Measurements from ENCODE around the gene TCF7L1. TPM values are rescaled to one million over a fixed set of nuclear protein-coding genes. Genes with fewer than 3 reads are reported as not detected.

The TCF7L1 gene
- total RNA-seq, 1 donor from 2014 or later: 3.5 TPM

DNA sequence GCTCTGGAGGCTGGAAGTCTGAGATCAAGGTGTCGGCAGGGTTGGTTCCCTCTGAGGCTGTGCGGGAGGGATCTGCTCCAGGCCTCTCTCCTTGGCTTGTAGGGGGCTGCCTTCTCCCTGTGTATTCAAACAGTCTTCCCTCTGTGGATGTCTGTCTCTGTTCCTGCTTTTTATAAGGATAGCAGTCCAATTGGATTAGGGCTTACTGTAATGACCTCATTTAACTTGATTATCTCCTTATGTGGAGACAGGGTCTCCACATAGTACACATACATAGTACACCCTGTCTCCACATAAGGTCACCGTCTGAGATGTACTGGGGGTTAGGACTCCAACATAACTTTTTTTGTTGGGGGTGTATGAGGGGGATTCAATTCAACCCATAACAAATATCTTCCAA lies 30.5 kb downstream of the TCF7L1 start:
- DNase-seq (ENCODE audit: low read depth, low spot score): no peak

DNA sequence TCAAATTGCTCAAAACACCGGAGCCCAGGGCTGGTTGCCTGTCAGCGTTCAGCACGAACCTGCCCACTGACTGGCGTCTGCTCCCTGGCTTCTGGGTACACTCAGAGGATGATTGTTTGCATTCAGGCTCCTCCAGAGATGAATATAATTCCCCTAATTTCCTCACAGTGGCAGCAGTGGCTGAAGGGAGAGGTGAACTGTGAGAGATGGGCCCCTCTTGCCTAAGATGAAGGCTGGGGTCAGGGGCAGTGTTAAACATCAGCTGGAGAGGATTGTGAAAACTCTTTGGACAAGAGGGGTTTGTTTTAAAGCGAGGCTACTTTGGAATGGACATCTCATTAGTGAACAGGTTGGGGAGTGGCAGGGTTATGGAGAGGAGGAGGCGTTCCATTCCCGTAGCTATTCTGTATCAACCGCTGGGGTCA lies 31.0 kb downstream of the TCF7L1 start:
- DNase-seq (ENCODE audit: low read depth, low spot score): no peak

GRCh38 chr2:85165088-85165690 lies 32.0 kb downstream of the TCF7L1 start:
- no peak for DNase-seq (ENCODE audit: low read depth, low spot score)

GRCh38 chr2:85166021-85166420 lies 32.8 kb downstream of the TCF7L1 start:
- no peak for DNase-seq (ENCODE audit: low read depth, low spot score)

DNA sequence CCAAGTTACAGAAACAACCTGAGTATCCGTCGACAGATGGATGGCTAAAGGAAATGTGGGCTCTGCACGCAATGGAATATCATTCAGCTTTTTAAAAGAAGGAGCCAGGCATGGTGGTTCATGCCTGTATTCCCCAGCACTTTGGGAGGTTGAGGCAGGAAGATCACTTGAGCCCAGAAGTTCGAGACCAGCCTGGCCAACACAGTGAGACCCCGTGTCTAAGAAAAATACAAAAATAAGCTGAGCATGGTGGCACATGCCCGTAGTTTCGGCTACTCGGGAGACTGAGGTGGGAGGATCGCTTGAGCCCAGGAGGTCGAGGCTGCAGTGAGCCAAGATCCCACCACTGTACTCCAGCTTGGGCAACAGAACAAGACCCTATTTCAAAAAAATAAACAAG lies 34.3 kb downstream of the TCF7L1 start:
- DNase-seq (ENCODE audit: low read depth, low spot score): no peak

DNA sequence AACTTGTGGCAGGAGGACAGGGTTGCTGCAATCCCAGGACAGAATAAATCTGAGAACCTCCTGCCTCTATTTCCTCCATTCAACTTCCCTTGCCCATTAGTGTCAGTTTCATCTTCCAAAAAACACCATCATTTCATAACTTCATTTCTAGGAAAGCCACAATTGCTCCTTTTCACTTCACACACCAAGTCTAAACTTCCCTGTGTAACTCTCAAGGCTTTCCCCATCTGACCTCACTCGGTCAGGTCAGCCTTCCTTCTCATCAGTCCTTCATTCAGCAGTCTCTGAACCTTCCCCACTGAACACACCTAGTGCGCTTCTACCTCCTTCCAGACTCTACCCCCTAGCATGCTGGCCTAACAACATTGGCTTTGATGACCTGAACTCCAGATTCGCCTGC lies 35.8 kb downstream of the TCF7L1 start:
- no peak for DNase-seq (ENCODE audit: low read depth, low spot score)

GRCh38 chr2:85169581-85169980 lies 36.4 kb downstream of the TCF7L1 start:
- DNase-seq (ENCODE audit: low read depth, low spot score): no peak

DNA sequence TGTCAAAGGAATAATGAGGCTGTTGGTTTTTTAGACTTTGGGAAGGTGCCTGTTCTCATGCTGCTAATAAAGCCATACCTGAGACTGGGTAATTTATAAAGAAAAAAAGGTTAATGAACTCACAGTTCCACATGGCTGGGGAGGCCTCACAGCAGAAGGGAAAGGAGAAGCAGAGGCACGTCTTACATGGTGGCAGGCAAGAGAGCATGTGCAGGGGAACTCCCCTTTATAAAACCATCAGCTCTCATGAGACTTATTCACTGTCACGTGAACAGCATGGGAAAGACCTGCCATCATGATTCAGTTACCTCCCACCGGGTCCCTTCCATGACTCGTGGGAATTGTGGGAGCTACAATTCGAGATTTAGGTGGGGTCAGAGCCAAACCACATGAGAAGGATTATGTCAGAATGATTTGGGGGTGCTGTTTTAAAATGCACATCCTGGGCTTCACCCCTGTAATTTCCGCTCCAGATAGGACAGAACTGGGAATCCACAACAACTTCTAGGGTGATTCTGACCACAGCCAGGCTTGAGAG lies 37.8 kb downstream of the TCF7L1 start:
- no peak for DNase-seq (ENCODE audit: low read depth, low spot score)

DNA sequence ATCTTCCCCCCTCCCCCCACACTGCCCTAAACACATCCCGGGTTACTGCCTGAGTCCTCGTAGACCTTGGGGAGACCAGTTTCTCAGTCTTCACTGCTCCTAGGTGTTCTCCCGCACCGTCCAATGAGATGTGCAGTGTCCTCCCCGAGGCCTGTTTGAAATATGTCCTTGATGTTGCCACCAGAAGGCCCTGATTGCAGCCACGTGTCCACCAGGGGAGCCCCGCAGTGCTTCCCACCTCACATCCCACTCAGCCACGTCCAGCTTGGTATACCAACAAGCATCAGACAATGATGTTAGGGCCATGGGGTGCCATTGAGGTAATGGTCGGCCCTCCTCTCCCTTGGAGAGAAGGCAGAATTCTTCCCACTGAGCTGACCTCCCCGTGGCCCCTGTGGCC lies 38.7 kb downstream of the TCF7L1 start:
- no peak for DNase-seq (ENCODE audit: low read depth, low spot score)

DNA sequence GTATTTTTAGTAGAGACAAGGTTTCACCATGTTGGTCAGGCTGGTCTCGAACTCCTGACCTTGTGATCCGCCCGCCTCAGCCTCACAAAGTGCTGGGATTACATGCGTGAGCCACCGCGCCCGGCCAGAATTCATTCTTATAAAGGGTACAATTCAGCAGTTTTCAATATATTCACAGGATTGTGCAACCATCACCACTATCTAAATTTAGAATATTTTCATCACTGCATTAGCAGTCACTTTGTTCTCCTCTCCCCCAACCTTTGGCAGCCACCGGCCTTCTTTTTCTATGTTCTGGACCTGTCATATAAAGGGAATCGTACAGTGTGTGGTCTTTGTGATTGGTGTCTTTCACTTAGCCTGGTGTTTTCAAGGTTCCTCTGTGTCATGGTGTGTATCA lies 40.7 kb downstream of the TCF7L1 start:
- DNase-seq (ENCODE audit: low read depth, low spot score): no peak

DNA sequence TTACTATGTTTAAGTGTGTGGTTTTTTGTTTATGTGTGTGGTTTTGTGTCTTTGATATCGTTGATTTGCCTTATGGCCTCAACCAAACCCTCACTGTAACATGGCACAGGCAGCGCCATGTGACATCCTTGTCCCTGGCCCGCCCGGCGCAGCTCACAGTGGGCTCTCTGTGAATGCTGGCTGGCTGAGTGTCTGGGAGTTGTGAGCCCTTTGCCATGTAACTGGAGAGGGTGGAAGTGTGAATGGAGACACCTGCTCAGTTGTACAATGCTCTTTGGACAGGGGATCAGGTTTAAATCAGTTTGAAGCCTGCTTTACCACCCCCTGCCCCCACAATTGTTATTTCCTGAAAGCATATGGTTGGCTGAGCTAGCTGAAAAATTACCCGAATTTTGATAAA lies 41.8 kb downstream of the TCF7L1 start:
- no peak for DNase-seq (ENCODE audit: low read depth, low spot score)

DNA sequence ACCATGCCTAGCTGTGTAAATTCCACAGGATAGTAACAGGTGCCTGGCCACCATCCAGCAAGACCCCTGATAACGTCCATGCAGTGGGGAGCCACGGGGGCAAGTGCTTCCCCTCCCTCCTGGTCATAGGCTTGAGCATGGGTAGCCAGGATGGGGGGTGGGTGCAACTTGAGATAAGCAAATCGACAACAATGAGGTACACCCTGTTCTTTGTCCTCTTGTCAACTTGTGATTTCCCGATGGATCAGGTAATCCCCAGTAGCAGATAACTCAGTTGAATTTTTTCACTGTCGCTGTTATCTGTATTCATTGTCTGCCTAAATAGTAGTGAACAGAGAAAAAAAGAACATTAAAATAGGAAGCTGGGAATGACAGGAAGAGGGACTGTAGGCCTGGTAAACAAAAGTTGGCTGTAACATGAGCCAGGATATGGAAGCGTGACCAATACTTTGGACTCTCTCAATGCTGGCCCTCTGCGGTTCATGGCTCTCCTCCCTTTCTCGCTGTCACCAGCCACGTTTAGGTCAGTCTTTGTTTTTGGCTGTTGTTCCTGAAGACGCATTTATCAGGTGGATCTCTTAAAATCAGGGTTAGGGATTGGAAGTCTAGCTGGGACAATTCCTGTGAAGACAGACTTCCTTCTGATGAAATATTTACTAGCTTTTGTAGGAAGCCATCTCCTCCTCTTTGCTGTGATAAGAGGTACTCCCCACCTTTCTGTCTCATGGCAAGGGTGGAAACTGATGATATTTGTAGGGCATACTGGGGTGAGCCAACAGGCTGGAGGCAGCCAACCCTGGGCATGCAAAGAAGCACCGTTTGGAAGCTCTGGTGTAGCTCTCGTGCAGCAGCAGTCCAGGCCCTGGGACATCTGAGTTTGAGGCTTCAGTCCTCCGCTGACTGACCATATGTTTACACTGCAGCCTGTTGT lies 42.4 kb downstream of the TCF7L1 start:
- no peak for DNase-seq (ENCODE audit: low read depth, low spot score)

DNA sequence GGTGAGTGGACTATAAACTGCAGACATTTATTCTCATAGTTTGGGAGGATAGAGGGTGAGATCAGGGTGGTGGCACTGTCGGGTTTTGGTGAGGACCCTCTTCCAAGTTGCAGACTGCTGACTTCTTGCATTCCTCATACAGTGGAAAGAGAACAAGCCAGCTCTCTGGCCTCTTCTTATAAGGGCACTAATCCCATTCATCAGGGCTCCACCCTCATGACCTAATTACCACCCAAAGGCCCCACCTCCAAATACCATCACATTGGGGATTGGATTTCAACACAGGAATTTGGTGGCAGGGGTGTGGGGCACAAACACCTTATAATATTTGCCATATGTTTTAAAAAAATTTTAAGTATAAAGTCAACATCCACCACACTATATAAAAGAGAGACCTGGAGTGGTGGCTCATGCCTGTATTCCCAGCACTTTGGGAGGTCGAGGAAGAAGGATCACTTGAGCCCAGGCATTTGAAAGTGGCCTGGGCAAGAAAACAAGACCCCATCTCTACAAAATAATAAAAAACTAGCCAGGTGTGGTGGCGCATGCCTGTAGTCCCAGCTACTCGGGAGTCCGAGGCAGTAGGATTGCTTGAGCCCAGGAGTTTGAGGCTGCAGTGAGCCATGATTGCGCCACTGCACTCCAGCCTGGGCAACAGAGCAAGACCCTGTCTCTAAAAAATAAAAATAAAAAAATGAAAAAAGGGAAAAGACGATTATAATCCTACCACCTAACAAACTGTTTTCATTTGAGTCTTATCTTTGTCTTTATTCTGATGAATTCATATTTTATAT lies 44.0 kb downstream of the TCF7L1 start:
- no peak for DNase-seq (ENCODE audit: low read depth, low spot score)

- peak; percentile 24 for DNase-seq (ENCODE audit: low read depth, low spot score)
These were observed 45.0 kb downstream of the TCF7L1 start for GRCh38 chr2:85178154-85178553.

GRCh38 chr2:85178980-85179411 lies 45.8 kb downstream of the TCF7L1 start:
- no peak for DNase-seq (ENCODE audit: low read depth, low spot score)

DNA sequence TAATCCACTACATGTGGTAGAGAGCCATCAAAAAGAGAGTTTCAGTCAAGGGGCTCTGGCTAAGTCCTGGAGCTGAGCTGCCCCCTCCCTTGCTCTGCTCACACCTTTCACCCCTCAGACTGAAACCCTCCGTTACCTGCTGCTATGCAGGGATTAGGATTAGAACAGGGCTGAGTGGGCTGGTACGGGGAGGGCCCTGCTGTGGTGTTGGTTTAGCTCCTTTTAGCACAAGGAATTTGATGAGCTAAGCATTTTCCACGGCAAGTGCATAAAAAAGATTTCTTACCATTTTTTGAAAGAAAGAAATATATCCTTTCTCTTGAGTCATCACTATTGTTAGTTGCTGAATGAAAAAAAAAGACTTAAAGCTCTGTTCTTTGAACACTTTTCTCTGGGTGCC lies 46.3 kb downstream of the TCF7L1 start:
- no peak for DNase-seq (ENCODE audit: low read depth, low spot score)

GRCh38 chr2:85180322-85181133 lies 47.3 kb downstream of the TCF7L1 start:
- DNase-seq (ENCODE audit: low read depth, low spot score): peak; percentile 47

GRCh38 chr2:85181134-85181631 lies 48.0 kb downstream of the TCF7L1 start:
- DNase-seq (ENCODE audit: low read depth, low spot score): no peak

- no peak for DNase-seq (ENCODE audit: low read depth, low spot score)
These were observed 48.8 kb downstream of the TCF7L1 start for GRCh38 chr2:85181844-85182456.

DNA sequence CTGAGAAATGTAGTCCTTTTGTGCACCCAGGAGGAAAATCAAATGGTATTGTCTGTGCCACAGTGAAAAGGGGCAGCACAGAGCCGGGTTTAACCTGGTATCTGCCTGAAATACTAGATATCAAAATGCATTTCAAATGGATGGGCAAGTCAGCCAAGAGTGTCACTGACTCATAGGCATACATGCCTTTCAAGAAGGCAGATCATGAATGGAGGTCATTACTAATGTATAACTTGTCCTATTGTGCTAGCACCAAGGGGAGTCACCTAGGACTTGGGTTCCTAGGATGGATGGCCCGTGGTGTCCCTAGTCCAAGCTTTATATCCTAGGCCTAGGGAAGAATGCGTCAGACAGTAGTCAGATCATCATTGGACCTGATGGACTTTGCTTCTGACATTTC lies 49.9 kb downstream of the TCF7L1 start:
- DNase-seq (ENCODE audit: low read depth, low spot score): no peak

All from pulmonary artery endothelial cell (primary cell).